Cardiac fibroblast (primary cell): ENCODE data around the gene ATG4A.
A peak's percentile ranks its signal among the peaks of the same experiment; 100 is the strongest.

ENCODE experiments used
- DNase-seq, 2 donors: peaks; one replicate each; pipeline versions ENCODE4 v3.0.0 to v3.0.0-alpha.2; 2010; ENCODE audit warnings: low read depth in 2 of 2
- H3K4me3 ChIP-seq, 2 donors: replicated peaks in 1 of 2; 1 replicate in 1 of 2; 2 replicates in 1 of 2; pipeline ENCODE4 v1.5.1; 2011; ENCODE audit warnings: low read depth in 2 of 2, low read length in 2 of 2, mild to moderate bottlenecking in 2 of 2, moderate library complexity in 1 of 2
- CTCF ChIP-seq: IDR thresholded peaks from one replicate; pipeline ENCODE4 v1.5.1; 2011; ENCODE audit warnings: low read depth, mild to moderate bottlenecking, low read length, inconsistent platforms

ATG4A gene

GRCh38 chrX:108173874-108174273 is 82.3 kb downstream of the ATG4A start:
- H3K4me3 ChIP-seq, result no peak overlapping the region
- no peak for TF ChIP-seq CTCF
- DNase-seq, result no peak

- no peak for TF ChIP-seq CTCF
- no peak overlapping the region for H3K4me3 ChIP-seq
- no peak for DNase-seq
Measured at GRCh38 chrX:108177351-108178142, 86.0 kb downstream of the ATG4A start.

GRCh38 chrX:108178143-108178498 is 86.5 kb downstream of the ATG4A start:
- no peak for DNase-seq
- TF ChIP-seq CTCF, result no peak
- no peak overlapping the region for H3K4me3 ChIP-seq

- H3K4me3 ChIP-seq, result no peak overlapping the region
- DNase-seq, result peak; percentile 59 to 81
- TF ChIP-seq CTCF, result no peak
Measured at GRCh38 chrX:108186811-108187210, 95.2 kb downstream of the ATG4A start.

- no peak overlapping the region for H3K4me3 ChIP-seq
- no peak for TF ChIP-seq CTCF
- DNase-seq, result peak; percentile 65 to 77
Measured at GRCh38 chrX:108198420-108198819, 106.8 kb downstream of the ATG4A start.

- no peak for TF ChIP-seq CTCF
- no peak overlapping the region for H3K4me3 ChIP-seq
Measured at GRCh38 chrX:108199041-108199440, 107.5 kb downstream of the ATG4A start.

GRCh38 chrX:108199691-108200090 is 108.1 kb downstream of the ATG4A start:
- DNase-seq, result peak; percentile 50 to 54
- peak; percentile 59 for TF ChIP-seq CTCF
- H3K4me3 ChIP-seq, result no peak overlapping the region

More at GRCh38 chrX:108199041-108199440, 107.5 kb downstream of the ATG4A start:
- DNase-seq, result peak in 1 of 2 donors; percentile 18
